AG09309 (cell line): ENCODE data around the gene LARP1.

Experiments
- DNase-seq: peaks from one replicate; pipeline ENCODE4 v3.0.0-alpha.2; 2010; ENCODE audit warnings: low read depth
- H3K4me3 ChIP-seq: 2 replicates; pipeline ENCODE4 v1.5.1; 2011; ENCODE audit warnings: mild to moderate bottlenecking, low read depth, low read length, moderate library complexity; ENCODE audit not compliant: control insufficient read depth
- CTCF ChIP-seq: IDR thresholded peaks from 2 replicates; pipeline ENCODE4 v1.5.1; 2011; ENCODE audit warnings: mild to moderate bottlenecking, low read depth, low read length, inconsistent platforms; ENCODE audit not compliant: insufficient read depth, control insufficient read depth; ENCODE audit errors: missing control alignments

Gene LARP1

GRCh38 chr5:154842689-154843530 lies 87.7 kb downstream of the LARP1 start:
- DNase-seq, result no peak
- TF ChIP-seq CTCF, result no peak
- H3K4me3 ChIP-seq, result no peak overlapping the region

GRCh38 chr5:154844809-154845208 lies 89.6 kb downstream of the LARP1 start:
- no peak for TF ChIP-seq CTCF
- DNase-seq, result no peak
- H3K4me3 ChIP-seq, result no peak overlapping the region

GRCh38 chr5:154849264-154849785 lies 94.1 kb downstream of the LARP1 start:
- no peak for TF ChIP-seq CTCF
- no peak overlapping the region for H3K4me3 ChIP-seq
- no peak for DNase-seq

GRCh38 chr5:154849791-154850201 lies 94.6 kb downstream of the LARP1 start:
- peak; percentile 49 for DNase-seq
- H3K4me3 ChIP-seq, result peak overlapping the region; percentile 77
- no peak for TF ChIP-seq CTCF

GRCh38 chr5:154850255-154851062 lies 95.3 kb downstream of the LARP1 start, which contains the start of gene FAXDC2:
TSS of gene FAXDC2 (minus strand) at chr5:154850603. CDS start at chr5:154838178, 12,425 bp downstream.
- DNase-seq, result peak; percentile 45
- peak within 1 kb of the TSS; percentile 77 for H3K4me3 ChIP-seq
- TF ChIP-seq CTCF, result no peak

GRCh38 chr5:154851351-154851750 lies 96.2 kb downstream of the LARP1 start:
- no peak for DNase-seq
- H3K4me3 ChIP-seq, result no peak overlapping the region
- no peak for TF ChIP-seq CTCF
